Ascending aorta (tissue), 2 donors: ENCODE measurements around the gene SHANK1. TPM values are rescaled to one million over a fixed set of nuclear protein-coding genes. Genes with fewer than 3 reads are reported as not detected.
A peak's percentile ranks its signal among the peaks of the same experiment; 100 is the strongest.

ENCODE experiments used
- DNase-seq, 2 donors: peaks; one replicate each; pipeline ENCODE4 v3.0.0-alpha.2; 2019; ENCODE audit warnings: low spot score in 2 of 2
- H3K27ac ChIP-seq, 2 donors: fragments of 200-600 bp; sonication (generic); one replicate each; pipeline ENCODE4 v1.5.1; 2016 to 2017; ENCODE audit warnings: mild to moderate bottlenecking in 1 of 2
- H3K27me3 ChIP-seq: fragments of 200-600 bp; sonication (generic); one replicate; pipeline ENCODE4 v1.5.1; 2017
- H3K36me3 ChIP-seq, 2 donors: fragments of 200-600 bp; sonication (generic); one replicate each; pipeline ENCODE4 v1.5.1; 2016
- H3K4me1 ChIP-seq, 2 donors: fragments of 200-600 bp; sonication (generic); one replicate each; pipeline ENCODE4 v1.5.1; 2016 to 2017; ENCODE audit warnings: mild to moderate bottlenecking in 1 of 2
- H3K4me3 ChIP-seq, 2 donors: fragments of 200-600 bp; sonication (generic); one replicate each; pipeline ENCODE4 v1.5.1; 2016 to 2017; ENCODE audit warnings: mild to moderate bottlenecking in 1 of 2
- H3K9me3 ChIP-seq, 2 donors: fragments of 200-600 bp; sonication (generic); one replicate each; pipeline ENCODE4 v1.5.1; 2016
- CTCF ChIP-seq, 3 experiments: fragments of 200-600 bp in 2 of 3; fragments of 450-650 bp in 1 of 3; sonication (generic) in 2 of 3; IDR thresholded peaks; one replicate each; pipeline ENCODE4 v1.5.1; 2016 to 2019; ENCODE audit warnings: antibody characterized with exemption in 3 of 3, mild to moderate bottlenecking in 1 of 3, moderate library complexity in 1 of 3
- intact Hi-C: fragments of 100-400 bp; cut with DNase I; formaldehyde crosslinking; loops from one replicate; pipeline ENCODE4 v1.15.1; 2023
- total RNA-seq: library from RNA; depleted of rRNA; stranded (reverse); fragments of >200 nt; gene quantifications from one replicate; pipeline ENCODE4 v1.1.0, GENCODE V29; 2016

SHANK1 gene
- total RNA-seq, 1 donor from 2014 or later, result 1.3 TPM

DNA sequence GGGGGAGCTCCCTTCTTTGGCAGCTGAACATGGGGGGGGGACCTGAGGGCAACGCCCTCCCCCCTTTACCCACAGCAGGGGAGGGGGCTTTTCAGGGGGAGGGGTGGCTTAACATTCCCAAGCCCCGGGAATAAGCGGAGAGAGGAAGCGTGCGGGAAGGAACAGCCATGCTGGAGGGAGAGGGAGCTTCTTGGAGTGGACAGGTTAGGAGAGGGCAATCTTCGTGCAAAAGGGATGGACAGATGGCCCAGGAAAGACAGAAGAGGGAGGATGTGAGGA, 59.6 kb downstream of the SHANK1 start:
- Histone ChIP-seq H3K9me3 (peaks cover 0 to 3% of the 10 kb centered on the region in 2 donors), H3K4me3 (no peak overlapping the region), H3K36me3 (no peaks in the 10 kb centered on the region), H3K27ac (no peak overlapping the region), H3K4me1 (no peaks in the 10 kb centered on the region), H3K27me3 (peaks cover 9% of the 10 kb centered on the region)
- no peak for TF ChIP-seq CTCF (IDR thresholded peaks at IDR 0.05)
- DNase-seq, result no peak
- intact Hi-C loops, result no loop called here

GRCh38 chr19:50659318-50660087, 60.1 kb downstream of the SHANK1 start:
- DNase-seq, result no peak
- Histone ChIP-seq H3K27me3 (peaks cover 9% of the 10 kb centered on the region), H3K4me1 (no peaks in the 10 kb centered on the region), H3K4me3 (no peak overlapping the region), H3K27ac (no peak overlapping the region), H3K9me3 (peaks cover 0 to 7% of the 10 kb centered on the region in 2 donors), H3K36me3 (no peaks in the 10 kb centered on the region)
- TF ChIP-seq CTCF (IDR thresholded peaks at IDR 0.05), result no peak
- intact Hi-C loops, result no loop called here

GRCh38 chr19:50658441-50659317, 60.9 kb downstream of the SHANK1 start:
- Histone ChIP-seq H3K4me3 (peak overlapping the region; percentile 31 to 39), H3K4me1 (no peaks in the 10 kb centered on the region), H3K9me3 (peaks cover 0 to 7% of the 10 kb centered on the region in 2 donors), H3K27me3 (peaks cover 9% of the 10 kb centered on the region), H3K36me3 (no peaks in the 10 kb centered on the region), H3K27ac (no peak overlapping the region)
- no peak for TF ChIP-seq CTCF (IDR thresholded peaks at IDR 0.05)
- intact Hi-C loops, result no loop called here
- DNase-seq, result no peak

DNA sequence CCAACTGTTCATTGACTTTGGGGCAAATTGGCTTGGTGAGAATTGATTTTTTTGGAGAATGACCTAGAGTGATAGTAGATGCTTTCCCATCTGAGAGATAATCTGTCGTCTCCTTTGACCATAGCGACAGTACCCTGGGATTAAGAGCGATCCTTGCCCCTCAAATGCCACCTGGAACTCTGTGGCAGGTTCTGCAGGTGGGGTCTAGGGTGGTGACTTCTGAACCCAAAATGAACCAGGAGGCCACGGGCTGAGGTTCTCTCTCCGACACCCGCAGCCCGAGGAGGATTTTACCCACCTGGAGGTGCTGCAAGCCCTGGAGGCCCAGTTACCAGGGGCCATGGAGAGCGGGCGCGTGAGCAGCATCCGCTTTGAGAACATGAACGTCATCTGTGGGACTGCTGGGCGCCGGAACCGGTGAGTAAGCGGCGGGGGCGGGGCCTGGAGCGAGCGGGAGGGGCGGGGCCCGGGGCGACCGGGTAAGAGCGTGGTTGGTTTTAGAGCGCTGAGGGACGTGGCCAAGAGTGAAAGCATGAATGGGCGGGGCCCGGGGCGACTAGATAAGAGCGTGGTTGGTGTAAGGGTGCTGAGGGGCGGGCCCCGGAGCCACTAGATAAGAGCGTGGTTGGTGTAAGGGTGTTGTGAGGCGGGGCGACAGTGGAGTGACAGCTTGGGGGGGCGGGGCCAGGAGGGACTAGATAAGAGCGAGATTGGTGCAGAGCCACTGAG, 61.7 kb downstream of the SHANK1 start:
- Histone ChIP-seq H3K9me3 (peaks cover 0 to 7% of the 10 kb centered on the region in 2 donors), H3K4me3 (peak overlapping the region in 1 of 2 donors; percentile 39), H3K27ac (no peak overlapping the region), H3K4me1 (no peaks in the 10 kb centered on the region), H3K27me3 (peaks cover 9% of the 10 kb centered on the region), H3K36me3 (no peaks in the 10 kb centered on the region)
- no peak for TF ChIP-seq CTCF (IDR thresholded peaks at IDR 0.05)
- intact Hi-C loops, result no loop called here
- peak; percentile 73 to 89 for DNase-seq

- Histone ChIP-seq H3K36me3 (no peaks in the 10 kb centered on the region), H3K4me1 (no peaks in the 10 kb centered on the region), H3K27me3 (peaks cover 9% of the 10 kb centered on the region), H3K4me3 (no peak overlapping the region), H3K9me3 (peaks cover 0 to 7% of the 10 kb centered on the region in 2 donors), H3K27ac (no peak overlapping the region)
- intact Hi-C loops, result no loop called here
- no peak for TF ChIP-seq CTCF (IDR thresholded peaks at IDR 0.05)
- no peak for DNase-seq
Measured at GRCh38 chr19:50657222-50657669, 62.4 kb downstream of the SHANK1 start.
